GM19397 (cell line): ENCODE results near the gene LRRC4C.

ENCODE experiments used
- ATAC-seq: cut with Tn5 transposase; IDR thresholded peaks from one replicate; pipeline ENCODE4 v1.9.1; 2021; ENCODE audit warnings: mild to moderate bottlenecking, moderate library complexity; ENCODE audit not compliant: unreplicated experiment

LRRC4C gene

DNA sequence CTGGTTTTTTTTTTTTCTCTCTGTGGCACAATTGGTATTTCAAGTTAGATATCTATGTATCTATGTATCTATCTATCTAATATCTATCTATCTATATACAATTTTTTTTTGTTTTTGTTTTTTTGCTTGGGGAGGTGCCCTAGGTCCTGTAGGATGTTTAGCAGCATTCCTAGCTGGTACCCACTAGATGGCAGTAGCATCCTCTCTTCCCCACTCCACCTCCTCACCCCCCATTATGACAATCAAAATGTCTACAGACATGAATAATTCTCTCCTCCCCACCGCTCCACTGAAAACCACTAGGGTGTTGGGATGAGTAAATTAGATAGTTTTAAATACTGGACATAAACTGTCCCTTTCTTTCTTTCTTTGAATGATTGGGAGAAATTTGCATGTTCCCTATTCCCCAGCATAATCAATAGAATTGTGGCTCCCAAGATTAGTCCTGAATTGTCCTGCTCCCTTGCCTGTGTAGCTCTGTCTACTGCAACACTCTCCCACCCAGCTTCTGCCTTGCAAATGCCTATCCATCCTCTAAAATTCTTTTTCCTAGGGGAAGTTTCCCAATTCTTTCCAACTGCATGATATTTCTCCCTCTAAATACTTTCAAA, 1152.4 kb downstream of the LRRC4C start:
- ATAC-seq, result no peak

DNA sequence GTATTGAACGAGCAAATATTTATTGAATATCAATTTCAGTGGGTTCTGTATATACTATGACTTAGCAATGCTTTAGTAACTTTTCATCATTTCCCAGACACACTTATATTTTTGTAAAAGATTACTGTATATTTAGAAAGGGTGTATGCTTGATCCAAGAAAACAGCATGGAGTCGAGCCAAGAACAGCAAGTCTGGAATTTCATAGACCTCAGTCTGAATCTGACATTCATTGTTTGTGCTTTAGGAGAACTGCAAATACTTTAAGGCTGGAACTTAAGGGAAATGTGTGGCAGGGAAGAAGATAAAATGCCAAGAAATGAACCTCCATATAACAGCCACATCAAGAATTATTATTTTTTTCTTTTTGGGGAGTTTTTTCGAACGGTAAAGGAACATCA, 1156.8 kb downstream of the LRRC4C start:
- no peak for ATAC-seq

DNA sequence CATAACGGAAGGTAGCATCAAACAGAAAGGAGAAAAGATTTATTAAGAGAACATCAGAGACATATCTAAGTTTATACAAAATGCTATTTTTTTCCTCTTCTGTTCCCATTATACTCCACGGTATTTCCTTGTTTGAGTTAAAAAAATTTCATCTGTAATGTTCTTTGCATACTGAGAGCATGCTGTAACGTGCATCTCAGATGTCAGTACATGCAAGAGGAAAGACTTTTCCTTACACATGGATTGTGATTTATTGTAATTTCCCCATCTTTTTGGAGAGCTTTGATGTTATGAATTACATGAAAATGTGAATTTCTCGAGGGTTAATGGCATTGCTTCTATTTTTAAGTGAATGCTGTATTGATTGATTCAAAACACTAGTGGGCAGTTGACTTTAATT, 1164.0 kb downstream of the LRRC4C start:
- ATAC-seq, result no peak

GRCh38 chr11:40294741-40295140, 1164.7 kb downstream of the LRRC4C start:
- ATAC-seq, result no peak

GRCh38 chr11:40294349-40294735, 1165.1 kb downstream of the LRRC4C start:
- ATAC-seq, result peak; percentile 22

GRCh38 chr11:40293655-40294348, 1165.7 kb downstream of the LRRC4C start:
- peak; percentile 98 for ATAC-seq

DNA sequence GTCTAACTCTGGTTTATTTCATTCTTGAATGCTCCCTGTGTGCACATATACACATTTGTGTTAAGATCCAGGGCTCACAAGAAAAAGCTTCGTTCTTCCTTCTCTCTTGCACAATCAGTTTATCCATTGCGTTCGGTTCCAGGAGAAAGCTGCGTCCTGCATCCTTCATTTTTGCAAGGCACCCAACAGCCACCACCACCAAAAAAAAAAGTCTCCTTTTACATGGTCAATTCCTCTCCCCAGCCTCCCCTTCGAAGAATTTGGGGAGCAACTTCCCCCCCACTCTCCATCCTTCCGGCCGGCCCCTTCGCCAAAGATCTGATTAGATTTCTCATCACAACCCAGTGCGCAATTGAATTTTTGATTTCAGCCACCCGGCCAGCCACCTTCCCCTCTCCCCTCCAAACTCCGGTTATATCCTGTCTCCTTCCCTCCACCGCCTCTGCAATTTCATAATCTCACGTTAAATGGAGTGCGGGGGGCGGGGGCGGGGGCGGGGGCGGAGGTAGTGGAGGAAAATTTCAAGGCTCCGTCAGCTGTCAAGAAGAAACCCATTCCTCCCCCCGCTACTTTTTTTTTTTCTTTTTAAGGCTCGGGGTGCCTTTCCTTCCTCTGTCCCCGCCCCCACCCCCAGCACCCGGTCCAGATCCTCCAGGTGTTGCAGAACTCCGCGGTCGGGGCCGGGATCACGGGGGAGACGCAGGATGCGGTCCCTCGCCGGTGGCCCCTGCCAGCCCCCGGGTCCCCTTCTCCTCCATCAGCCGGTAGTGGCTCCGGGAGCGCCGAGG, 1166.5 kb downstream of the LRRC4C start:
- no peak for ATAC-seq

DNA sequence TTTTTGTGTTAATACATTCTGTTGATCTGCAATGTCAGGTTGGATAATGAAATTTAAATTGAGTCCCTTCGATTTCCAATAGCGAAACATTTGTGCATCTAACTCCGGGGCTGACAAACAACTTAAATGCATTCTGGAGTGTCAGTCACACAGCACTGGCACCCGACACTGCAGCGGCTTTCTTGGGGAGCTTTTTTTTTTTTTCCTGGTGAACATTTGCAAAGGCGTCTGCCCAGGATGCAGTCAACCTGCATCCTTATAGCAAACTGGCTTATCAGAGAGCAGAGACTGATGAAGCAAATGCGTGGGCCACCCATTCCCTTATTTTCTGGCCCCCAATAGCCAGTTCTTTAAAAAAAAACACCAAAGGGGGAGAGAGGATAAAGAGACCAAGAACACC, 1167.7 kb downstream of the LRRC4C start:
- ATAC-seq, result no peak

GRCh38 chr11:40291329-40291728, 1168.1 kb downstream of the LRRC4C start:
- ATAC-seq, result no peak

GRCh38 chr11:40290171-40290631, 1169.3 kb downstream of the LRRC4C start:
- ATAC-seq, result no peak

DNA sequence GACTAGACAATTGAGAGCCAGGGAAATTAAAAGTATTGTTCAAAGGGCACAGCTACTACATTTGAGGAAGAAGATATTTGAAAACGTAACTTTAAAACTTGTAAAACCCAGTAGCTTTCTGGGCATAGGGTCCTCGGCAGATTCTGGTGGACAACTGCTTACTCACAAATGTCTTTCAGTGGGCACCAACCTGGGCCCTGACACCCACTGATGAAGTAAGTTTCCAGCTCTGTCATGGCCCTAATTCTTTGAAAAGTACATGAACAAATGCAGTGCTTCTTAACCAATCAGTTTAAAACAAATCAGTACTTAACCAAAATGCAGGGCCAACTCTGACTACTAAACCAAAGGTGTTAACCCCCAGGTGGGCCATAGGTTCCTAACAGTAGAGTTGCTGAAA, 1170.1 kb downstream of the LRRC4C start:
- no peak for ATAC-seq

DNA sequence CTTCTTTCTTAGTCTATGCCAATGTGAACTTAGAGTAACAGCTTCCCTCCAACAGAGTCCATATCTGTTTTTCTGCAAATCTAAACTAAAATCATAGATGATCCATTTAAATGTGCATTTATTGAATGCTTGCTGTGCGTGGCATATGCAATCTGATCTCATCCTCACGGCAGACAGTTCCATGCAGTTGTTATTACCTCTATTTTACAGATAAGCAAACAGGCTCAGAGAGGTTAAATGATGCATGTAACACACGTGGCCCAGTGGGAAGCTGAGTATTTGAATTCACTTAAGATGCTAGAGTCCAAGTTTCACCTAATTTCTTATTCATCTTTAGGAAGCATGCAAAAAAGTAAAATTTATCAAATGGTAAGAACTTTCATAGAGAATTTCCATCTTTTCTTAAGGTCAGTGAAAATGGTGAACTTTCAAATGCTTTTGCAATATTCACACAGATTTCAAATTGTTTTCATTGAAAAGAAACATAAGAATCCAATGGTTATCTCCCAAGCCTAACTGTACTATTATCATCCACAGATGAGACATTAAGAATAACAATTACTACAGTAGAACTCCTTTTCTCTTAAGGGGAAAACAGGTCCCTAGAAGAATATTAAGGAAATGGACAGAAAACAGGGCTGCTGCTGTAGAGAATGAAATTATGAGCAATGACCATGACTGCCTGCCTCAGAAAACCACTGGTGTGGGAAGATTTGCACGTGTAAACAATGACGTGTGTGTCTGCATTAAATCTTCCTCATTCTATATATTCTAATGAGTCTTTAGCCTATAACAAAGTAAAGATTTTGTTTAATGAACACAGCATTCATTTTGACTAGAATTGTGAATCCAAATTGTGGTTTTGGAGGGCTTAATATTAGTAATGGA, 1171.3 kb downstream of the LRRC4C start:
- no peak for ATAC-seq

DNA sequence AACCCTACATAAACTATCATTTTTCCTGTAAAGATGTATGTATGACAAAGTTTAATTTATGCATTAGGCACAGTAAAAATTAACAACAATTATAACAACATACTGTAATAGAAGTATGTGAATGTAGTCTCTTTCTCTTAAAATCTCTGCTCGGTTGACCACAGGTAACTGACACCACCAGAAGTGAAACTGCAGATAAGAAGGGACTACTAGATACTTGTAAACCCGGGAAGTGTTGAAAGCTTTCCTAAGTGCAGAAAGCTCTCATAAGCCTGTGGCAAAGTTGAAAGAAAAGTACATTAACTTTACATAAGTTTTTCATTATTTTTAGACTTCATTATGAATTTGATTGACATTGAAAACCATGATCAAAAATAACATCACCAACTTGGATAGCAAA, 1173.3 kb downstream of the LRRC4C start:
- no peak for ATAC-seq

DNA sequence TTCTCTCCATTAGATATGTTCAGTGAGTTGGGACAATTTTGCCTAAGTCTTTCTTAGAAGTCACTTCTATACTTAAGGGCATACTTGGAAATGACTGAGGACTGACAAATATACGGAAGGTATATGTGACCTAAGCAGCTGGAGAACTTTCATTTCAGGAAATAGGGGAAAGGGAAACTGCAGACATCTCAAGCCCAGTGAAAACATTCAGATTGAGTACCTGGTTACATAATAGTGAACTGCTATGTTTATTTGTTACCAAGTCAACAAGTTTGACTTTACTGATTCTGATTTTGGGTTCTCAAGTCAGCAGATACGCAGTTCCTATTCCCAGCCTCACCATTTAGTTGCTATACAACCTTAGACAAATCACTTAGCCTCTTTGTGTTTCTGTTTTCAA, 1173.9 kb downstream of the LRRC4C start:
- no peak for ATAC-seq

- no peak for ATAC-seq
These were observed 1178.3 kb downstream of the LRRC4C start for GRCh38 chr11:40281052-40281580.

GRCh38 chr11:40280159-40281051, 1179.0 kb downstream of the LRRC4C start:
- ATAC-seq, result no peak

GRCh38 chr11:40276960-40277359, 1182.5 kb downstream of the LRRC4C start:
- ATAC-seq, result no peak

DNA sequence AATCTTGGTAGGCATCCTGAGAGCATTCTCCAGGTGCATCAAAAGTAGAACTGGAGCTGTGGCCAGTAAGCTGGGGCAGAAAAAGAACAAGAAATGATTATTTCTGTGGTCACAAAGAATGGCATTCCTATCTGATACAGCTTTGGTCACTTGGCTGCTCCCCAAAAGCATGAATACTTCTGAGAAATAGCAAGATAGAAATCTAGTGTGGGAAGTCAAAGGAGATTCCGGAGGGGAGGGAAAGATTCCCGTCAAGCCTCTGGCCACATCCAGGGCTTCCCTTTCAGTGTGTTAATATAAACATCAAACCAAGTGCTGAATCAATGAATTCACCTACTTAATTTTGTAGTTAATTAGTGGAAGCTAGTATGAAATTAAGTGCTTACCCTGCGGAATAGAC, 1185.4 kb downstream of the LRRC4C start:
- no peak for ATAC-seq

GRCh38 chr11:40273192-40273732, 1186.2 kb downstream of the LRRC4C start:
- no peak for ATAC-seq
